Femur (tissue), 1 donor: ENCODE data around the gene ARMC2.
"Not testable (repeated sequence)": the region's sequence is repeated elsewhere in the genome, so short reads cannot be mapped to it uniquely, and the experiment has no call there.

Experiments
- DNase-seq: peaks from one replicate; pipeline ENCODE4 v3.0.0-alpha.2; 2017

Gene ARMC2

GRCh38 chr6:108848116-108848868, at the start of gene ARMC2:
Gene ARMC2 (plus strand): TSS chr6:108848422. CDS start chr6:108854268, 5,846 bp downstream.
- DNase-seq = peak; percentile 96

- DNase-seq = peak; percentile 36
These were observed 49.4 kb upstream of the ARMC2 start for GRCh38 chr6:108798670-108799353.

- no peak for DNase-seq
These were observed 48.9 kb upstream of the ARMC2 start for GRCh38 chr6:108799354-108799717.

- DNase-seq = no peak
These were observed 48.4 kb upstream of the ARMC2 start for GRCh38 chr6:108799791-108800190.

- DNase-seq = no peak
These were observed 47.8 kb upstream of the ARMC2 start for GRCh38 chr6:108800427-108800864.

GRCh38 chr6:108801366-108801765, 46.9 kb upstream of the ARMC2 start:
- DNase-seq = no peak

- DNase-seq = no peak
These were observed 44.2 kb upstream of the ARMC2 start for GRCh38 chr6:108803982-108804490.

GRCh38 chr6:108804956-108805355, 43.3 kb upstream of the ARMC2 start:
- DNase-seq = no peak

- DNase-seq = no peak
These were observed 42.5 kb upstream of the ARMC2 start for GRCh38 chr6:108805611-108806167.

- no peak for DNase-seq
These were observed 42.1 kb upstream of the ARMC2 start for GRCh38 chr6:108806171-108806570.

- DNase-seq = no peak
These were observed 41.6 kb upstream of the ARMC2 start for GRCh38 chr6:108806665-108807064.

- peak; percentile 71 for DNase-seq
These were observed 40.3 kb upstream of the ARMC2 start for GRCh38 chr6:108807928-108808327.

- no peak for DNase-seq
These were observed 39.0 kb upstream of the ARMC2 start for GRCh38 chr6:108809211-108809610.

GRCh38 chr6:108810057-108810643, 38.1 kb upstream of the ARMC2 start:
- no peak for DNase-seq

GRCh38 chr6:108811490-108811889, 36.7 kb upstream of the ARMC2 start:
- DNase-seq = no peak

GRCh38 chr6:108813218-108813617, 35.0 kb upstream of the ARMC2 start:
- DNase-seq = not testable (repeated sequence)

- not testable (repeated sequence) for DNase-seq
These were observed 30.9 kb upstream of the ARMC2 start for GRCh38 chr6:108817276-108817675.

GRCh38 chr6:108820006-108820405, 28.2 kb upstream of the ARMC2 start:
- no peak for DNase-seq

GRCh38 chr6:108822401-108822800, 25.8 kb upstream of the ARMC2 start:
- no peak for DNase-seq

GRCh38 chr6:108825326-108825725, 22.9 kb upstream of the ARMC2 start:
- no peak for DNase-seq

GRCh38 chr6:108831104-108831503, 17.1 kb upstream of the ARMC2 start:
- no peak for DNase-seq

- DNase-seq = no peak
These were observed 15.5 kb upstream of the ARMC2 start for GRCh38 chr6:108832738-108833137.

- peak; percentile 85 for DNase-seq
These were observed 12.9 kb upstream of the ARMC2 start for GRCh38 chr6:108835218-108835850.
